Germinal center (tissue), 1 donor: Measurements from ENCODE around the gene NAP1L5.

Experiments used
- DNase-seq: peaks from one replicate; pipeline ENCODE4 v3.0.0; 2012; ENCODE audit warnings: mixed read lengths, low spot score

NAP1L5 gene

GRCh38 chr4:88697588-88698329, at the start of gene NAP1L5:
Gene NAP1L5 (minus strand): TSS chr4:88697829. CDS start chr4:88697754, 75 bp downstream.
- DNase-seq: peak; percentile 50

- DNase-seq: no peak
These were observed 49.7 kb upstream of the NAP1L5 start for GRCh38 chr4:88747351-88747750.

- no peak for DNase-seq
These were observed 48.6 kb upstream of the NAP1L5 start for GRCh38 chr4:88746206-88746605.

GRCh38 chr4:88745581-88746163, 48.0 kb upstream of the NAP1L5 start:
- no peak for DNase-seq

- DNase-seq: no peak
These were observed 47.5 kb upstream of the NAP1L5 start for GRCh38 chr4:88745175-88745574.

- no peak for DNase-seq
These were observed 47.0 kb upstream of the NAP1L5 start for GRCh38 chr4:88744609-88745008.

GRCh38 chr4:88743696-88744095, 46.1 kb upstream of the NAP1L5 start:
- no peak for DNase-seq

GRCh38 chr4:88742561-88742960, 44.9 kb upstream of the NAP1L5 start:
- no peak for DNase-seq

- no peak for DNase-seq
These were observed 40.6 kb upstream of the NAP1L5 start for GRCh38 chr4:88738180-88738579.

GRCh38 chr4:88737307-88737941, 39.8 kb upstream of the NAP1L5 start:
- DNase-seq: peak; percentile 17

GRCh38 chr4:88736264-88736663, 38.6 kb upstream of the NAP1L5 start:
- no peak for DNase-seq

GRCh38 chr4:88735564-88735963, 37.9 kb upstream of the NAP1L5 start:
- no peak for DNase-seq

- no peak for DNase-seq
These were observed 36.8 kb upstream of the NAP1L5 start for GRCh38 chr4:88734403-88734949.

- no peak for DNase-seq
These were observed 35.2 kb upstream of the NAP1L5 start for GRCh38 chr4:88732714-88733368.

- no peak for DNase-seq
These were observed 33.8 kb upstream of the NAP1L5 start for GRCh38 chr4:88731381-88731780.

- no peak for DNase-seq
These were observed 33.2 kb upstream of the NAP1L5 start for GRCh38 chr4:88730811-88731210.

GRCh38 chr4:88729146-88729760, 31.6 kb upstream of the NAP1L5 start:
- no peak for DNase-seq

- DNase-seq: no peak
These were observed 30.5 kb upstream of the NAP1L5 start for GRCh38 chr4:88728146-88728545.

GRCh38 chr4:88725986-88726385, 28.4 kb upstream of the NAP1L5 start:
- no peak for DNase-seq

- DNase-seq: no peak
These were observed 27.5 kb upstream of the NAP1L5 start for GRCh38 chr4:88725143-88725542.

- DNase-seq: no peak
These were observed 26.8 kb upstream of the NAP1L5 start for GRCh38 chr4:88724406-88724805.

GRCh38 chr4:88722828-88723227, 25.2 kb upstream of the NAP1L5 start:
- DNase-seq: no peak
